Cardiac muscle cell (in vitro differentiated cells and primary cell): ENCODE results near the gene OS9. TPM values are rescaled to one million over a fixed set of nuclear protein-coding genes. Genes with fewer than 3 reads are reported as not detected.

ENCODE experiments used
- DNase-seq, 2 donors: peaks; one replicate each; pipeline versions ENCODE4 v3.0.0 to v3.0.0-alpha.2; 2010 to 2017; ENCODE audit warnings: low read depth in 1 of 2, low spot score in 1 of 2
- H3K27ac ChIP-seq: fragments of 200-600 bp; sonication (generic); 2 replicates; pipeline ENCODE4 v1.5.1; 2016
- H3K27me3 ChIP-seq: fragments of 200-600 bp; sonication (generic); 2 replicates; pipeline ENCODE4 v1.6.0; 2016; ENCODE audit warnings: control low read depth
- H3K36me3 ChIP-seq: fragments of 200-600 bp; sonication (generic); 2 replicates; pipeline ENCODE4 v1.5.1; 2016; ENCODE audit warnings: control low read depth
- H3K4me1 ChIP-seq: fragments of 200-600 bp; sonication (generic); 2 replicates; pipeline ENCODE4 v1.8.1; 2017; ENCODE audit warnings: low read depth, mild to moderate bottlenecking, mixed run types
- H3K4me3 ChIP-seq: fragments of 200-600 bp; sonication (generic); 2 replicates; pipeline ENCODE4 v1.5.1; 2016; ENCODE audit warnings: mild to moderate bottlenecking
- H3K9me3 ChIP-seq: fragments of 200-600 bp; sonication (generic); 2 replicates; pipeline ENCODE4 v1.5.1; 2017; ENCODE audit warnings: low read depth, mild to moderate bottlenecking, control low read depth
- polyA plus RNA-seq: library from polyadenylated mRNA; unstranded; fragments of >200 nt; fragmentation: Nextera tagmentation; extraction: Ambion mirVana; gene quantifications from 2 replicates; pipeline ENCODE4 v1.2.1, GENCODE V29; 2016
- total RNA-seq: library from RNA; depleted of rRNA; stranded (reverse); fragments of >200 nt; gene quantifications from 2 replicates; pipeline ENCODE4 v1.2.3, GENCODE V29; 2016
- TF ChIP-seq, protein P1 (sequence below): IDR thresholded peaks from 2 replicates; pipeline ENCODE4 v1.5.1; 2012; ENCODE audit warnings: low read depth, mild to moderate bottlenecking, low read length

Gene OS9
- total and polyA plus RNA-seq, 2 experiments from 2014 or later = 134 to 182 TPM

DNA sequence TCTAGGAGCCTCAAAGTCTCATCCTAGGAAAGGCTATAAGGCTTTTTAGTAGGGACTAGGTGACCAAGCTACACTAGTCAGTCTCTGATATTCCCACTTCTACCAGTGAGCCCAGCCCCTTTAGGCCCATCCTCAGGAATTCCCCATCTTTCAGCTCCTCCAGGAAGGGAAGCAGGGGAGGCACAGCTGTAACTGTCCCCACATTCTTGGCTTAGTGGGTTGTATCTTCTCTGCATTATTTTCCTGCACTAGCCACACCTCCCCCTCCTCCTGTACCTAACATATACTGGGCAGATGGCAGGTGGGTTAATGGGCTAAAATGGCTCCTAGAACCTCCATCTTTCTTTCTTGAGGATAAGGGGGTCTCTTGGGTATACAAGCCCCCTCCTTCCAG, 73.4 kb downstream of the OS9 start:
- peaks cover 4% of the 10 kb centered on the region for H3K4me1 ChIP-seq
- no peaks in the 10 kb centered on the region for H3K36me3 ChIP-seq
- H3K4me3 ChIP-seq = no peak overlapping the region
- TF ChIP-seq, protein P1, sequence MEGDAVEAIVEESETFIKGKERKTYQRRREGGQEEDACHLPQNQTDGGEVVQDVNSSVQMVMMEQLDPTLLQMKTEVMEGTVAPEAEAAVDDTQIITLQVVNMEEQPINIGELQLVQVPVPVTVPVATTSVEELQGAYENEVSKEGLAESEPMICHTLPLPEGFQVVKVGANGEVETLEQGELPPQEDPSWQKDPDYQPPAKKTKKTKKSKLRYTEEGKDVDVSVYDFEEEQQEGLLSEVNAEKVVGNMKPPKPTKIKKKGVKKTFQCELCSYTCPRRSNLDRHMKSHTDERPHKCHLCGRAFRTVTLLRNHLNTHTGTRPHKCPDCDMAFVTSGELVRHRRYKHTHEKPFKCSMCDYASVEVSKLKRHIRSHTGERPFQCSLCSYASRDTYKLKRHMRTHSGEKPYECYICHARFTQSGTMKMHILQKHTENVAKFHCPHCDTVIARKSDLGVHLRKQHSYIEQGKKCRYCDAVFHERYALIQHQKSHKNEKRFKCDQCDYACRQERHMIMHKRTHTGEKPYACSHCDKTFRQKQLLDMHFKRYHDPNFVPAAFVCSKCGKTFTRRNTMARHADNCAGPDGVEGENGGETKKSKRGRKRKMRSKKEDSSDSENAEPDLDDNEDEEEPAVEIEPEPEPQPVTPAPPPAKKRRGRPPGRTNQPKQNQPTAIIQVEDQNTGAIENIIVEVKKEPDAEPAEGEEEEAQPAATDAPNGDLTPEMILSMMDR = no peak
- H3K27ac ChIP-seq = no peak overlapping the region
- H3K9me3 ChIP-seq = no peaks in the 10 kb centered on the region
- DNase-seq = no peak
- H3K27me3 ChIP-seq = peaks cover 56% of the 10 kb centered on the region

DNA sequence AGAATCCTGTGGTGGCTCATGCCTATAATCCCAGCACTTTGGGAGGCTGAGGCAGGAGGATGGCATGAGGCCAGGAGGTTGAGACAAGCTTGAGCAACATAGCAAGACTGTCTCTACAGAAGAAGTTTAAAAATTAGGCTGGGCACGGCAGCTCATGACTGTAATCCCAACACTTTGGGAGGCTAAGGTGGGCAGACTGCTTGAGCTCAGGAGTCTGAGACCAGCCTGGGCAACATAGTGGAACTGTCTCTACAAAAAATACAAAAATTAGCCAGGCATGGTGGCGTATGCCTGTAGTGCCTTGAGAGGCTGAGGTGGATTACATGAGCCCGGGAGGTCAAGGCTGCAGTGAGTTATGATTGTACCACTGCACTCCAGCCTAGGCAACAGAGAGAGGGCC, 73.9 kb downstream of the OS9 start:
- Histone ChIP-seq H3K36me3 (no peaks in the 10 kb centered on the region), H3K4me3 (no peak overlapping the region), H3K27ac (no peak overlapping the region), H3K27me3 (peaks cover 50% of the 10 kb centered on the region), H3K4me1 (peaks cover 4% of the 10 kb centered on the region), H3K9me3 (no peaks in the 10 kb centered on the region)
- TF ChIP-seq, protein P1 = no peak
- DNase-seq = no peak

DNA sequence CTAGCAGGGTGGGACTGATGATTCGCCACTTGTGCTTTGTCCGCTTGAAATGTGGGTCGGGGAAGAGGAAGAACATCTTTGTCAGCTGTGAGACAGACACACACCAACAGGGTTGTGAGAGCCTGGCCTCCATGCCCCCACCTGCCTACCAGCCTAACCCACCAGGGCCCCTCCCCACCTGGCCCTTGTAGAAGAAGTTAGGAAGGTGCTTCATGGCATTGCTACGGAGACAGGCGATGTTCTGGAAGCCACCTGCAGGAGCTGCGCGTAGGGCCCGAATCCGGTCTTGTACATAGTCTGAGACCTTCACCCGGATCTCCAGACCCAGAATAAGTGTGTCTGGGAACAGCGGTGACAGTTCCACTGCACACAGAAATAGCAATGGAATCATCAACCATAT, 75.7 kb downstream of the OS9 start:
- TF ChIP-seq, protein P1 = no peak
- peaks cover 4% of the 10 kb centered on the region for H3K4me1 ChIP-seq
- no peak for DNase-seq
- peaks cover 33% of the 10 kb centered on the region for H3K27me3 ChIP-seq
- no peaks in the 10 kb centered on the region for H3K36me3 ChIP-seq
- H3K9me3 ChIP-seq = no peaks in the 10 kb centered on the region
- H3K4me3 ChIP-seq = no peak overlapping the region
- H3K27ac ChIP-seq = no peak overlapping the region

DNA sequence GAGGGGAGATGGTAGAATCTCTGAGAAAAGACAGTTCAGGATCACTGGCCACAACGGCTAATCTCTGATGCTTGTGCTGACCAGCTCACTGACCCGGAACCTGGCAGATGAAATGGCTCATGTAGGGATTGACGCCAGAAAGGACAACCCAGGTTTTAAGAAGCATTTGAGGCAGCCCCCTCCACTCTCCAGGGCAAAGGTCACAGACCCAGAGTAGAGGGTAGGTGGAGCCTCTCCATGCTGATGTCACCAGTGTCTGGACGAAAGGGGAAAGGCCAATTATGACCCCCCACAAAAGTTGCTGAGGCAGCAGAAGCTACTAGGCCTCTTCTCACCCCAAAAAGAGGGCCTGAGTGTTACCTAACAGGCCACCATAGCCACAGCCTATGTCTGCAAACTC, 76.8 kb downstream of the OS9 start:
- peaks cover 4% of the 10 kb centered on the region for H3K4me1 ChIP-seq
- no peaks in the 10 kb centered on the region for H3K9me3 ChIP-seq
- DNase-seq = no peak
- no peak overlapping the region for H3K27ac ChIP-seq
- peaks cover 21% of the 10 kb centered on the region for H3K27me3 ChIP-seq
- no peaks in the 10 kb centered on the region for H3K36me3 ChIP-seq
- no peak overlapping the region for H3K4me3 ChIP-seq
- TF ChIP-seq, protein P1 = no peak

Other genes starting within 250 kb of the OS9 start
- 0.25 and 0.74 TPM in 2 replicates for gene INHBE, start 238.8 kb upstream of the OS9 start, total RNA-seq
- 0.23 TPM in 1 of 2 replicates, not detected in the other for gene INHBE, start 238.8 kb upstream of the OS9 start, polyA plus RNA-seq
- gene GLI1, start 234.3 kb upstream of the OS9 start, total RNA-seq = 0.67 and 7.3 TPM in 2 replicates
- gene GLI1, start 234.3 kb upstream of the OS9 start, polyA plus RNA-seq = 0.79 TPM in 1 of 2 replicates, not detected in the other
- gene ARHGAP9, start 214.3 kb upstream of the OS9 start, total RNA-seq = 0.07 and 2.3 TPM in 2 replicates
- 0.61 TPM in 1 of 2 replicates, not detected in the other for gene ARHGAP9, start 214.3 kb upstream of the OS9 start, polyA plus RNA-seq
- 76.7 and 333 TPM in 2 replicates for gene MARS1, start 206.1 kb upstream of the OS9 start, total RNA-seq
- 153 and 190 TPM in 2 replicates for gene MARS1, start 206.1 kb upstream of the OS9 start, polyA plus RNA-seq
- 30.2 and 44.2 TPM in 2 replicates for gene DDIT3, start 173.6 kb upstream of the OS9 start, total RNA-seq
- gene DDIT3, start 173.6 kb upstream of the OS9 start, polyA plus RNA-seq = 33.8 and 51.3 TPM in 2 replicates
- gene MBD6, start 171.3 kb upstream of the OS9 start, total RNA-seq = 13.8 and 14.1 TPM in 2 replicates
- gene MBD6, start 171.3 kb upstream of the OS9 start, polyA plus RNA-seq = 22.8 and 36.9 TPM in 2 replicates
- gene DCTN2, start 146.9 kb upstream of the OS9 start, total RNA-seq = 210 and 230 TPM in 2 replicates
- 156 and 157 TPM in 2 replicates for gene DCTN2, start 146.9 kb upstream of the OS9 start, polyA plus RNA-seq
- gene KIF5A, start 144.1 kb upstream of the OS9 start, total RNA-seq = 0.36 and 0.49 TPM in 2 replicates
- 0.05 and 0.11 TPM in 2 replicates for gene KIF5A, start 144.1 kb upstream of the OS9 start, polyA plus RNA-seq
- gene PIP4K2C, start 102.9 kb upstream of the OS9 start, total RNA-seq = 15.1 and 23.5 TPM in 2 replicates
- gene PIP4K2C, start 102.9 kb upstream of the OS9 start, polyA plus RNA-seq = 20.4 and 25.5 TPM in 2 replicates
- gene DTX3, start 89.3 kb upstream of the OS9 start, total RNA-seq = 52.1 and 59.0 TPM in 2 replicates
- gene DTX3, start 89.3 kb upstream of the OS9 start, polyA plus RNA-seq = 44.5 and 46.6 TPM in 2 replicates
- gene ARHGEF25, start 82.7 kb upstream of the OS9 start, total RNA-seq = 22.3 and 38.6 TPM in 2 replicates
- gene ARHGEF25, start 82.7 kb upstream of the OS9 start, polyA plus RNA-seq = 2.0 and 3.5 TPM in 2 replicates
- gene B4GALNT1, start 60.9 kb upstream of the OS9 start, total RNA-seq = 0.32 TPM in 1 of 2 replicates, not detected in the other
- gene B4GALNT1, start 60.9 kb upstream of the OS9 start, polyA plus RNA-seq = 0.29 TPM in 1 of 2 replicates, not detected in the other
- 0.33 and 0.49 TPM in 2 replicates for gene AGAP2, start 44.6 kb downstream of the OS9 start, total RNA-seq
- gene AGAP2, start 44.6 kb downstream of the OS9 start, polyA plus RNA-seq = 0.05 and 0.10 TPM in 2 replicates
- gene TSPAN31, start 50.9 kb downstream of the OS9 start, total RNA-seq = 41.7 and 65.9 TPM in 2 replicates
- 66.3 and 73.4 TPM in 2 replicates for gene TSPAN31, start 50.9 kb downstream of the OS9 start, polyA plus RNA-seq
- 75.8 and 137 TPM in 2 replicates for gene CDK4, start 58.2 kb downstream of the OS9 start, total RNA-seq
- gene CDK4, start 58.2 kb downstream of the OS9 start, polyA plus RNA-seq = 160 and 172 TPM in 2 replicates
- 21.9 and 23.3 TPM in 2 replicates for gene MARCHF9, start 61.0 kb downstream of the OS9 start, total RNA-seq
- 9.0 and 11.7 TPM in 2 replicates for gene MARCHF9, start 61.0 kb downstream of the OS9 start, polyA plus RNA-seq
- 0.07 and 1.3 TPM in 2 replicates for gene CYP27B1, start 72.9 kb downstream of the OS9 start, total RNA-seq
- gene CYP27B1, start 72.9 kb downstream of the OS9 start, polyA plus RNA-seq = 0.33 TPM in 1 of 2 replicates, not detected in the other
- 8.1 and 11.9 TPM in 2 replicates for gene METTL1, start 78.0 kb downstream of the OS9 start, total RNA-seq
- 20.0 and 21.6 TPM in 2 replicates for gene METTL1, start 78.0 kb downstream of the OS9 start, polyA plus RNA-seq
- gene EEF1AKMT3, start 78.5 kb downstream of the OS9 start, total RNA-seq = 2.2 and 4.8 TPM in 2 replicates
- gene EEF1AKMT3, start 78.5 kb downstream of the OS9 start, polyA plus RNA-seq = 3.7 and 3.9 TPM in 2 replicates
- 22.6 and 34.4 TPM in 2 replicates for gene TSFM, start 88.7 kb downstream of the OS9 start, total RNA-seq
- 59.6 and 66.7 TPM in 2 replicates for gene TSFM, start 88.7 kb downstream of the OS9 start, polyA plus RNA-seq
- 1.6 TPM in 2 replicates for gene AVIL, start 124.6 kb downstream of the OS9 start, total RNA-seq
- 1.7 and 2.9 TPM in 2 replicates for gene AVIL, start 124.6 kb downstream of the OS9 start, polyA plus RNA-seq
- gene CTDSP2, start 152.6 kb downstream of the OS9 start, total RNA-seq = 103 and 105 TPM in 2 replicates
- 82.9 and 108 TPM in 2 replicates for gene CTDSP2, start 152.6 kb downstream of the OS9 start, polyA plus RNA-seq
- gene ATP23, start 247.4 kb downstream of the OS9 start, total RNA-seq = 9.2 and 18.3 TPM in 2 replicates
- gene ATP23, start 247.4 kb downstream of the OS9 start, polyA plus RNA-seq = 11.4 and 14.3 TPM in 2 replicates